HL-60 (cell line): Measurements from ENCODE around the gene BRSK2.

Experiments
- GABPA ChIP-seq: IDR thresholded peaks from 2 replicates; pipeline ENCODE4 v1.6.1; 2012; ENCODE audit warnings: low read depth
- TF ChIP-seq, protein P1 (sequence below): IDR thresholded peaks from one replicate; pipeline ENCODE4 v1.5.1; 2011; ENCODE audit warnings: low read length, control low read depth, inconsistent platforms; ENCODE audit not compliant: insufficient read depth
- TF ChIP-seq, protein P2 (sequence below): IDR thresholded peaks from 2 replicates; pipeline ENCODE4 v1.6.1; 2012; ENCODE audit warnings: low read depth; ENCODE audit not compliant: insufficient replicate concordance

DNA sequence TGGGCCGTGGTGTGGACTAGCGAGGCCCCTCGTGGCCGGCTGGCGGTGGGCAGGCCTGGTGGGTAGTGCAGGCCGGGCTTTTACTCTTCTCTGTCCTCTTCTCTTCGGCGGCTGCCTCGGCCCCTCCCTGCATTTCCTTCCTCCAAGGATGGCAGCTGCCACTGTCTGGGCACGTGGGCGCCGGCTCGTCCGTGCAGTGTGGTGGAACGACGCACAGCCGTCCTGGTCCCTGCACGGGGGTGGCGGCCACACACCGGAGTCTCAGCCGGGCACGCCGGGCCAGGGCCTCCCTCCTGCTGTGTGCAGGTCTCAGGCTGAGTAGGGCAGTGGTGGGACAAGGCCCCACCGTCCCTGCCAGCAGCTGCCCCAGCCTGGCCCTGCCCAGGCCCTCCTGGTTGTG, 59.1 kb downstream of the BRSK2 start:
- TF ChIP-seq, protein P1, sequence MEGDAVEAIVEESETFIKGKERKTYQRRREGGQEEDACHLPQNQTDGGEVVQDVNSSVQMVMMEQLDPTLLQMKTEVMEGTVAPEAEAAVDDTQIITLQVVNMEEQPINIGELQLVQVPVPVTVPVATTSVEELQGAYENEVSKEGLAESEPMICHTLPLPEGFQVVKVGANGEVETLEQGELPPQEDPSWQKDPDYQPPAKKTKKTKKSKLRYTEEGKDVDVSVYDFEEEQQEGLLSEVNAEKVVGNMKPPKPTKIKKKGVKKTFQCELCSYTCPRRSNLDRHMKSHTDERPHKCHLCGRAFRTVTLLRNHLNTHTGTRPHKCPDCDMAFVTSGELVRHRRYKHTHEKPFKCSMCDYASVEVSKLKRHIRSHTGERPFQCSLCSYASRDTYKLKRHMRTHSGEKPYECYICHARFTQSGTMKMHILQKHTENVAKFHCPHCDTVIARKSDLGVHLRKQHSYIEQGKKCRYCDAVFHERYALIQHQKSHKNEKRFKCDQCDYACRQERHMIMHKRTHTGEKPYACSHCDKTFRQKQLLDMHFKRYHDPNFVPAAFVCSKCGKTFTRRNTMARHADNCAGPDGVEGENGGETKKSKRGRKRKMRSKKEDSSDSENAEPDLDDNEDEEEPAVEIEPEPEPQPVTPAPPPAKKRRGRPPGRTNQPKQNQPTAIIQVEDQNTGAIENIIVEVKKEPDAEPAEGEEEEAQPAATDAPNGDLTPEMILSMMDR = no peak
- TF ChIP-seq, protein P2, sequence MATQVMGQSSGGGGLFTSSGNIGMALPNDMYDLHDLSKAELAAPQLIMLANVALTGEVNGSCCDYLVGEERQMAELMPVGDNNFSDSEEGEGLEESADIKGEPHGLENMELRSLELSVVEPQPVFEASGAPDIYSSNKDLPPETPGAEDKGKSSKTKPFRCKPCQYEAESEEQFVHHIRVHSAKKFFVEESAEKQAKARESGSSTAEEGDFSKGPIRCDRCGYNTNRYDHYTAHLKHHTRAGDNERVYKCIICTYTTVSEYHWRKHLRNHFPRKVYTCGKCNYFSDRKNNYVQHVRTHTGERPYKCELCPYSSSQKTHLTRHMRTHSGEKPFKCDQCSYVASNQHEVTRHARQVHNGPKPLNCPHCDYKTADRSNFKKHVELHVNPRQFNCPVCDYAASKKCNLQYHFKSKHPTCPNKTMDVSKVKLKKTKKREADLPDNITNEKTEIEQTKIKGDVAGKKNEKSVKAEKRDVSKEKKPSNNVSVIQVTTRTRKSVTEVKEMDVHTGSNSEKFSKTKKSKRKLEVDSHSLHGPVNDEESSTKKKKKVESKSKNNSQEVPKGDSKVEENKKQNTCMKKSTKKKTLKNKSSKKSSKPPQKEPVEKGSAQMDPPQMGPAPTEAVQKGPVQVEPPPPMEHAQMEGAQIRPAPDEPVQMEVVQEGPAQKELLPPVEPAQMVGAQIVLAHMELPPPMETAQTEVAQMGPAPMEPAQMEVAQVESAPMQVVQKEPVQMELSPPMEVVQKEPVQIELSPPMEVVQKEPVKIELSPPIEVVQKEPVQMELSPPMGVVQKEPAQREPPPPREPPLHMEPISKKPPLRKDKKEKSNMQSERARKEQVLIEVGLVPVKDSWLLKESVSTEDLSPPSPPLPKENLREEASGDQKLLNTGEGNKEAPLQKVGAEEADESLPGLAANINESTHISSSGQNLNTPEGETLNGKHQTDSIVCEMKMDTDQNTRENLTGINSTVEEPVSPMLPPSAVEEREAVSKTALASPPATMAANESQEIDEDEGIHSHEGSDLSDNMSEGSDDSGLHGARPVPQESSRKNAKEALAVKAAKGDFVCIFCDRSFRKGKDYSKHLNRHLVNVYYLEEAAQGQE = no peak
- TF ChIP-seq GABPA = no peak
